Measurements from ENCODE around the gene TGM5.
"Not testable (repeated sequence)": the region's sequence is repeated elsewhere in the genome, so short reads cannot be mapped to it uniquely, and the experiment has no call there.

TGM5 gene

GRCh38 chr15:43226436-43227305 lies 40.1 kb downstream of the TGM5 start:
- no peak for DNase-seq (ENCODE audit: low read depth)
- no peak overlapping the region for H3K4me3 ChIP-seq (ENCODE audit: low read length)
- no peak for TF ChIP-seq CTCF (conservative IDR thresholded peaks at IDR 0.05; ENCODE audit: low read length)

GRCh38 chr15:43225950-43226255 lies 40.8 kb downstream of the TGM5 start:
- DNase-seq (ENCODE audit: low read depth); H3K4me3 ChIP-seq (ENCODE audit: low read length): not testable (repeated sequence)

GRCh38 chr15:43225201-43225949 lies 41.4 kb downstream of the TGM5 start:
- peak; percentile 89 for TF ChIP-seq CTCF (conservative IDR thresholded peaks at IDR 0.05; ENCODE audit: low read length)
- peak; percentile 66 for DNase-seq (ENCODE audit: low read depth)
- H3K4me3 ChIP-seq (ENCODE audit: low read length): no peak overlapping the region

GRCh38 chr15:43221422-43221821 lies 45.3 kb downstream of the TGM5 start:
- H3K4me3 ChIP-seq (ENCODE audit: low read length): no peak overlapping the region
- DNase-seq (ENCODE audit: low read depth): no peak
- TF ChIP-seq CTCF (conservative IDR thresholded peaks at IDR 0.05; ENCODE audit: low read length): no peak

GRCh38 chr15:43220991-43221403 lies 45.7 kb downstream of the TGM5 start, which contains the start of gene EPB42:
Gene EPB42 (minus strand): TSS chr15:43221018. CDS start chr15:43220825, 193 bp downstream.
- no peak for TF ChIP-seq CTCF (conservative IDR thresholded peaks at IDR 0.05; ENCODE audit: low read length)

GRCh38 chr15:43219929-43220928 lies 46.5 kb downstream of the TGM5 start:
- no peak for DNase-seq (ENCODE audit: low read depth)
- no peak for TF ChIP-seq CTCF (conservative IDR thresholded peaks at IDR 0.05; ENCODE audit: low read length)

More at GRCh38 chr15:43220991-43221403, 45.7 kb downstream of the TGM5 start, which contains the start of gene EPB42:
- H3K4me3 ChIP-seq (ENCODE audit: low read length): no peak within 1 kb of the TSS
- no peak for DNase-seq (ENCODE audit: low read depth)

More at GRCh38 chr15:43219929-43220928, 46.5 kb downstream of the TGM5 start:
- H3K4me3 ChIP-seq (ENCODE audit: low read length): no peak overlapping the region

Measured in AG10803 (cell line).